Erythroblast (primary cell): Measurements from ENCODE around the gene IGFBP4.

Experiments
- GATA1 ChIP-seq: IDR thresholded peaks from 2 replicates; pipeline ENCODE4 v1.6.1; 2011; ENCODE audit warnings: low read depth, mild to moderate bottlenecking, control low read depth, low read length, moderate library complexity
- POLR2A ChIP-seq: IDR thresholded peaks from 2 replicates; pipeline ENCODE4 v1.6.1; 2011; ENCODE audit warnings: mild to moderate bottlenecking, low read length

GRCh38 chr17:40467281-40467867 is 24.1 kb downstream of the IGFBP4 start:
- TF ChIP-seq POLR2A (no peak), GATA1 (no peak)
